HEK293 (cell line): ENCODE data around the gene ARID4A.

Experiments
- ZBTB7A ChIP-seq: fragments of 450-650 bp; formaldehyde crosslinking; IDR thresholded peaks from 2 replicates; pipeline ENCODE4 v1.5.1; 2016; ENCODE audit warnings: low read depth, missing biosample characterization, missing genetic modification characterization
- ZNF292 ChIP-seq: fragments of 450-650 bp; formaldehyde crosslinking; IDR thresholded peaks from 2 replicates; pipeline ENCODE4 v1.5.1; 2016; ENCODE audit warnings: low read depth, missing biosample characterization, missing genetic modification characterization, borderline replicate concordance
- TF ChIP-seq, protein P1 (sequence below): fragments of 450-650 bp; formaldehyde crosslinking; IDR thresholded peaks from 2 replicates; pipeline ENCODE4 v1.5.1; 2016; ENCODE audit warnings: missing biosample characterization, missing genetic modification characterization, borderline replicate concordance
- TF ChIP-seq, protein P2 (sequence below): fragments of 450-650 bp; formaldehyde crosslinking; IDR thresholded peaks from 2 replicates; pipeline ENCODE4 v1.5.1; 2016; ENCODE audit warnings: missing biosample characterization, missing genetic modification characterization

DNA sequence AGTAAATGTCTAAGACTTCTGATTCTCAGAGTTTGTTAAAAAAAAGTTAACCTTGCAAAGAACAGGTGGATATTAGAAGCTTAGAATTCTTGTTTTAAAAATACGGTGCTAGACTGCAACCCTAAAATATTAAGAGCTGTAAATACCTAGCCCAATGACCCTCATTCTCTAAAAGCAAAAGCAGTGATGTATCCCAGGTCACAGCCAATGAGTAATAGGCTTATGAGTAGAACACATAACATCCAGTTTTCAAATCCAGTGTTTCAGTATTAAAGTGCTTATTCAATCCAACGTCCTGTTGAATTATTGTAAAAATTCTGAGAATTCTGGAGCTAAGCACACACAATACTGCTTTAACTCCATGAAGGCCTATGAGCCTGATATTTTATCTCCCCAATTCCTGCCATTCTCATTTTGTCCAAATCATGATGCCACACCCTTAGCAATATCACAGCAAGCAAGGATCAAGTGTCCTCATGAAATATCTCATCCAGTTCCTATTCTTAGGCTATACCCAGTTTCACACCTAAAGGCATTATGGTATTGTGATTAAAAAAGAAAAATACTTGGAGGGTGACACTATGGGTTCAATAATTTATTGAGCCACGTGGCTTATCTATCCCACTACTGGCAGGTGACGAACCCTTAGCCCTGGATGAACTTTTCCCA, 15.3 kb upstream of the ARID4A start:
- TF ChIP-seq, protein P1, sequence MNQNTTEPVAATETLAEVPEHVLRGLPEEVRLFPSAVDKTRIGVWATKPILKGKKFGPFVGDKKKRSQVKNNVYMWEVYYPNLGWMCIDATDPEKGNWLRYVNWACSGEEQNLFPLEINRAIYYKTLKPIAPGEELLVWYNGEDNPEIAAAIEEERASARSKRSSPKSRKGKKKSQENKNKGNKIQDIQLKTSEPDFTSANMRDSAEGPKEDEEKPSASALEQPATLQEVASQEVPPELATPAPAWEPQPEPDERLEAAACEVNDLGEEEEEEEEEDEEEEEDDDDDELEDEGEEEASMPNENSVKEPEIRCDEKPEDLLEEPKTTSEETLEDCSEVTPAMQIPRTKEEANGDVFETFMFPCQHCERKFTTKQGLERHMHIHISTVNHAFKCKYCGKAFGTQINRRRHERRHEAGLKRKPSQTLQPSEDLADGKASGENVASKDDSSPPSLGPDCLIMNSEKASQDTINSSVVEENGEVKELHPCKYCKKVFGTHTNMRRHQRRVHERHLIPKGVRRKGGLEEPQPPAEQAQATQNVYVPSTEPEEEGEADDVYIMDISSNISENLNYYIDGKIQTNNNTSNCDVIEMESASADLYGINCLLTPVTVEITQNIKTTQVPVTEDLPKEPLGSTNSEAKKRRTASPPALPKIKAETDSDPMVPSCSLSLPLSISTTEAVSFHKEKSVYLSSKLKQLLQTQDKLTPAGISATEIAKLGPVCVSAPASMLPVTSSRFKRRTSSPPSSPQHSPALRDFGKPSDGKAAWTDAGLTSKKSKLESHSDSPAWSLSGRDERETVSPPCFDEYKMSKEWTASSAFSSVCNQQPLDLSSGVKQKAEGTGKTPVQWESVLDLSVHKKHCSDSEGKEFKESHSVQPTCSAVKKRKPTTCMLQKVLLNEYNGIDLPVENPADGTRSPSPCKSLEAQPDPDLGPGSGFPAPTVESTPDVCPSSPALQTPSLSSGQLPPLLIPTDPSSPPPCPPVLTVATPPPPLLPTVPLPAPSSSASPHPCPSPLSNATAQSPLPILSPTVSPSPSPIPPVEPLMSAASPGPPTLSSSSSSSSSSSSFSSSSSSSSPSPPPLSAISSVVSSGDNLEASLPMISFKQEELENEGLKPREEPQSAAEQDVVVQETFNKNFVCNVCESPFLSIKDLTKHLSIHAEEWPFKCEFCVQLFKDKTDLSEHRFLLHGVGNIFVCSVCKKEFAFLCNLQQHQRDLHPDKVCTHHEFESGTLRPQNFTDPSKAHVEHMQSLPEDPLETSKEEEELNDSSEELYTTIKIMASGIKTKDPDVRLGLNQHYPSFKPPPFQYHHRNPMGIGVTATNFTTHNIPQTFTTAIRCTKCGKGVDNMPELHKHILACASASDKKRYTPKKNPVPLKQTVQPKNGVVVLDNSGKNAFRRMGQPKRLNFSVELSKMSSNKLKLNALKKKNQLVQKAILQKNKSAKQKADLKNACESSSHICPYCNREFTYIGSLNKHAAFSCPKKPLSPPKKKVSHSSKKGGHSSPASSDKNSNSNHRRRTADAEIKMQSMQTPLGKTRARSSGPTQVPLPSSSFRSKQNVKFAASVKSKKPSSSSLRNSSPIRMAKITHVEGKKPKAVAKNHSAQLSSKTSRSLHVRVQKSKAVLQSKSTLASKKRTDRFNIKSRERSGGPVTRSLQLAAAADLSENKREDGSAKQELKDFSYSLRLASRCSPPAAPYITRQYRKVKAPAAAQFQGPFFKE (tag by site-specific recombination), result no peak
- TF ChIP-seq, protein P2, sequence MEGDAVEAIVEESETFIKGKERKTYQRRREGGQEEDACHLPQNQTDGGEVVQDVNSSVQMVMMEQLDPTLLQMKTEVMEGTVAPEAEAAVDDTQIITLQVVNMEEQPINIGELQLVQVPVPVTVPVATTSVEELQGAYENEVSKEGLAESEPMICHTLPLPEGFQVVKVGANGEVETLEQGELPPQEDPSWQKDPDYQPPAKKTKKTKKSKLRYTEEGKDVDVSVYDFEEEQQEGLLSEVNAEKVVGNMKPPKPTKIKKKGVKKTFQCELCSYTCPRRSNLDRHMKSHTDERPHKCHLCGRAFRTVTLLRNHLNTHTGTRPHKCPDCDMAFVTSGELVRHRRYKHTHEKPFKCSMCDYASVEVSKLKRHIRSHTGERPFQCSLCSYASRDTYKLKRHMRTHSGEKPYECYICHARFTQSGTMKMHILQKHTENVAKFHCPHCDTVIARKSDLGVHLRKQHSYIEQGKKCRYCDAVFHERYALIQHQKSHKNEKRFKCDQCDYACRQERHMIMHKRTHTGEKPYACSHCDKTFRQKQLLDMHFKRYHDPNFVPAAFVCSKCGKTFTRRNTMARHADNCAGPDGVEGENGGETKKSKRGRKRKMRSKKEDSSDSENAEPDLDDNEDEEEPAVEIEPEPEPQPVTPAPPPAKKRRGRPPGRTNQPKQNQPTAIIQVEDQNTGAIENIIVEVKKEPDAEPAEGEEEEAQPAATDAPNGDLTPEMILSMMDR (tag by site-specific recombination), result no peak
- no peak for TF ChIP-seq ZBTB7A (tag by site-specific recombination)
- no peak for TF ChIP-seq ZNF292 (tag by site-specific recombination)
